HG03060 (cell line): ENCODE data around the gene INO80.
"Not testable (repeated sequence)": the region's sequence is repeated elsewhere in the genome, so short reads cannot be mapped to it uniquely, and the experiment has no call there.

Experiments used
- ATAC-seq: cut with Tn5 transposase; IDR thresholded peaks from one replicate; pipeline ENCODE4 v1.9.1; 2021; ENCODE audit warnings: low read depth, moderate number of reproducible peaks; ENCODE audit not compliant: unreplicated experiment

INO80 gene

GRCh38 chr15:41116962-41117252 is 827 bp upstream of the INO80 start:
- no peak for ATAC-seq

GRCh38 chr15:41115652-41116115 is 396 bp downstream of the INO80 start:
- peak; percentile 30 for ATAC-seq

GRCh38 chr15:41115161-41115651 is 874 bp downstream of the INO80 start:
- peak; percentile 18 for ATAC-seq

- no peak for ATAC-seq
Measured at GRCh38 chr15:41106947-41107346, 9.1 kb downstream of the INO80 start.

GRCh38 chr15:41105348-41106334 is 10.4 kb downstream of the INO80 start:
- ATAC-seq, result no peak

GRCh38 chr15:41104234-41104633 is 11.8 kb downstream of the INO80 start:
- ATAC-seq, result no peak

- no peak for ATAC-seq
Measured at GRCh38 chr15:41102854-41103253, 13.2 kb downstream of the INO80 start.

GRCh38 chr15:41096178-41096577 is 19.9 kb downstream of the INO80 start:
- ATAC-seq, result no peak

- no peak for ATAC-seq
Measured at GRCh38 chr15:41085029-41085428, 31.1 kb downstream of the INO80 start.

GRCh38 chr15:41080144-41080543 is 35.9 kb downstream of the INO80 start:
- ATAC-seq, result no peak

- ATAC-seq, result no peak
Measured at GRCh38 chr15:41079717-41080116, 36.4 kb downstream of the INO80 start.

- ATAC-seq, result not testable (repeated sequence)
Measured at GRCh38 chr15:41078879-41079278, 37.2 kb downstream of the INO80 start.

GRCh38 chr15:41078125-41078524 is 38.0 kb downstream of the INO80 start:
- no peak for ATAC-seq

GRCh38 chr15:41073028-41073427 is 43.1 kb downstream of the INO80 start:
- ATAC-seq, result no peak

GRCh38 chr15:41072013-41072412 is 44.1 kb downstream of the INO80 start:
- ATAC-seq, result no peak

- ATAC-seq, result no peak
Measured at GRCh38 chr15:41066516-41066915, 49.6 kb downstream of the INO80 start.

GRCh38 chr15:41061667-41062066 is 54.4 kb downstream of the INO80 start:
- no peak for ATAC-seq

GRCh38 chr15:41060505-41060904 is 55.6 kb downstream of the INO80 start:
- no peak for ATAC-seq

GRCh38 chr15:41056810-41057209 is 59.3 kb downstream of the INO80 start:
- ATAC-seq, result no peak

GRCh38 chr15:41055706-41056105 is 60.4 kb downstream of the INO80 start:
- no peak for ATAC-seq

- no peak for ATAC-seq
Measured at GRCh38 chr15:41051139-41051538, 64.9 kb downstream of the INO80 start.

GRCh38 chr15:41048852-41049251 is 67.2 kb downstream of the INO80 start:
- no peak for ATAC-seq
